Stimulated activated CD8-positive, alpha-beta memory T cell treated with anti-CD3 and anti-CD28 coated beads, Interleukin-4, amount 100 ng/mL, for 48 hours (primary cell): ENCODE results near the gene HOXA1.
"Not testable (repeated sequence)": the region's sequence is repeated elsewhere in the genome, so short reads cannot be mapped to it uniquely, and the experiment has no call there.

Experiments used
- DNase-seq: peaks from one replicate; pipeline ENCODE4 v3.0.0-alpha.2; 2020

Gene HOXA1

GRCh38 chr7:27091105-27091504 lies 4.7 kb downstream of the HOXA1 start:
- DNase-seq = no peak

- no peak for DNase-seq
Observed at GRCh38 chr7:27088002-27088922, 7.5 kb downstream of the HOXA1 start.

- no peak for DNase-seq
Observed at GRCh38 chr7:27083646-27084045, 12.2 kb downstream of the HOXA1 start.

GRCh38 chr7:27082171-27082570 lies 13.6 kb downstream of the HOXA1 start:
- no peak for DNase-seq

- DNase-seq = no peak
Observed at GRCh38 chr7:27080844-27081436, 14.9 kb downstream of the HOXA1 start.

- DNase-seq = no peak
Observed at GRCh38 chr7:27079234-27079975, 16.4 kb downstream of the HOXA1 start.

GRCh38 chr7:27078616-27079233 lies 17.1 kb downstream of the HOXA1 start:
- no peak for DNase-seq

GRCh38 chr7:27073076-27073475 lies 22.7 kb downstream of the HOXA1 start:
- no peak for DNase-seq

- DNase-seq = no peak
Observed at GRCh38 chr7:27071622-27072390, 24.0 kb downstream of the HOXA1 start.

- no peak for DNase-seq
Observed at GRCh38 chr7:27068259-27068658, 27.5 kb downstream of the HOXA1 start.

GRCh38 chr7:27066148-27066547 lies 29.7 kb downstream of the HOXA1 start:
- no peak for DNase-seq

- no peak for DNase-seq
Observed at GRCh38 chr7:27065709-27066108, 30.1 kb downstream of the HOXA1 start.

GRCh38 chr7:27064661-27065060 lies 31.1 kb downstream of the HOXA1 start:
- DNase-seq = no peak

- DNase-seq = no peak
Observed at GRCh38 chr7:27064159-27064558, 31.6 kb downstream of the HOXA1 start.

GRCh38 chr7:27062946-27063345 lies 32.9 kb downstream of the HOXA1 start:
- no peak for DNase-seq

- no peak for DNase-seq
Observed at GRCh38 chr7:27053153-27053552, 42.6 kb downstream of the HOXA1 start.

GRCh38 chr7:27051451-27051850 lies 44.3 kb downstream of the HOXA1 start:
- no peak for DNase-seq

GRCh38 chr7:27048438-27048837 lies 47.4 kb downstream of the HOXA1 start:
- DNase-seq = no peak

GRCh38 chr7:27046854-27047549 lies 48.8 kb downstream of the HOXA1 start:
- no peak for DNase-seq

GRCh38 chr7:27045972-27046371 lies 49.8 kb downstream of the HOXA1 start:
- DNase-seq = not testable (repeated sequence)

- DNase-seq = not testable (repeated sequence)
Observed at GRCh38 chr7:27045066-27045465, 50.7 kb downstream of the HOXA1 start.
